GM21619 (cell line): ENCODE data around the gene CRABP1.

Experiments used
- ATAC-seq: cut with Tn5 transposase; IDR thresholded peaks from one replicate; pipeline ENCODE4 v1.9.1; 2021; ENCODE audit not compliant: unreplicated experiment

The CRABP1 gene

GRCh38 chr15:78397382-78397781, 57.2 kb downstream of the CRABP1 start:
- no peak for ATAC-seq
